ENCODE results near the gene MYO1B.

- TF ChIP-seq EZH2 (IDR thresholded peaks at IDR 0.05; ENCODE audit: insufficient read depth, poor library complexity, severe bottlenecking) (no peak), EZH2phosphoT487 (IDR thresholded peaks at IDR 0.05; ENCODE audit: insufficient read depth, low read depth) (no peak)
Observed at GRCh38 chr2:191412353-191412752, 167.1 kb downstream of the MYO1B start.

All from GM23248 (cell line).